Activated CD4-positive, CD25-positive, alpha-beta regulatory T cell treated with anti-CD3 and anti-CD28 coated beads, Interleukin-2, amount 50 U/mL, for 24 hours (primary cell): ENCODE data around the gene ZNG1F.
"Not testable (repeated sequence)": the region's sequence is repeated elsewhere in the genome, so short reads cannot be mapped to it uniquely, and the experiment has no call there.

Experiments
- ATAC-seq, 2 donors: fragments of 150-1000 bp; cut with Tn5 transposase; one replicate each; pipeline ENCODE4 v1.10.0; 2021; ENCODE audit warnings: mild to moderate bottlenecking in 1 of 2, moderate library complexity in 1 of 2

ZNG1F gene

DNA sequence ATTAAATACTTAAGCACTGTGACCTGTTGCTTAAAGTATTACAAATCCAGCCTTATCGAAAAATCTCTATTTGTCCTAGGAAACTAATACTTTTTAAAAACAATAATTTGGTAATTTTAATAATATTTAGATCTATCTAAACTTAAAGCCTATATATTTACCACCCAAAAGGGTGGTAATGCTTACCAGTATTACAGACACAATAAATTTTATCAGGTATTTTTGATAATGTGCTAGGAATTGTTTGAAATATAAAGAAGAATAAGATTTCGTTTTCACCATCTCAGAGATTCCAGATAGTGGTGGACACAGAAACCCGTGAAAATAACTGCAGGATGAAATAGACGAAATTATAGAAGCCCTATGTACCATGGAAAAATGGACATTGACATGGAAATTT lies 68.4 kb downstream of the ZNG1F start:
- not testable (repeated sequence) for ATAC-seq

DNA sequence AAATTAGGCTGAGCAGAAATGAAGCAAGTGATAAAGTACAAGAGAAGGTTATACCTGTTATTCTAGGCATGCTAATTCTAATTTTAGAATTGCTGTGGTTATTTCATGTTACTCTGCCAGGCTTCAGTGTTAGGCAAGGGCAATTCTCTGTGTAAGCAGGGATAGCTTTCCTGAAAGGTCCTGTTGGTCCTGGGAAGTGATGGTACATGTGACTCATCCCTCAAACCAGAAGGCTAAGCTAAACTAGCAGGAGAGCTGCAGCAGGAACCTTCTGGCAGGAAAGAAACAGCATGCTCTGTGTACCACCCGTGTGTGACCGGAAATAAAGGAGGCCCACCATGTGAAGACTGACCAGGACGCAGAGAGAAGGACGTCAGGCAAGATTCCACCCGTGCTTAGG lies 69.4 kb downstream of the ZNG1F start:
- ATAC-seq: not testable (repeated sequence)

DNA sequence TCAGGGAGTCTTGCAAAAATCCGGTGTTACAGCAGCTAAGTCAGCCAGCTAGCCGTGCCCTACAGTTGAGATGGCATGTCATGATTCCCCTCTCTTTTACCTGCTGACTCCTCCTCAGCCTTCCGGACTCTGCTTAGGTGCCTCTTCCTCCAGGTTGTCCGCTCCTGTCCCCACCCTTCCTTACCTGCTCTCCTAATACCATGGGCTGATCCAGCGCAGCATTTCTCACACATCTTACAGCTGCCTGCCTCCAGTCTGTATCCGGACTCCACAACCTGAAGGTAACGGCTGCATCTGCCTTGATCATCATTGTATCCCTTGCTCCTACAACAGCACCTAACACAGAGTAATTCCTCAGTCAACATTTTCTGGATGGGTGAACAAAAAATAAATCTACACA lies 69.8 kb downstream of the ZNG1F start:
- peak; percentile 17 to 20 for ATAC-seq

DNA sequence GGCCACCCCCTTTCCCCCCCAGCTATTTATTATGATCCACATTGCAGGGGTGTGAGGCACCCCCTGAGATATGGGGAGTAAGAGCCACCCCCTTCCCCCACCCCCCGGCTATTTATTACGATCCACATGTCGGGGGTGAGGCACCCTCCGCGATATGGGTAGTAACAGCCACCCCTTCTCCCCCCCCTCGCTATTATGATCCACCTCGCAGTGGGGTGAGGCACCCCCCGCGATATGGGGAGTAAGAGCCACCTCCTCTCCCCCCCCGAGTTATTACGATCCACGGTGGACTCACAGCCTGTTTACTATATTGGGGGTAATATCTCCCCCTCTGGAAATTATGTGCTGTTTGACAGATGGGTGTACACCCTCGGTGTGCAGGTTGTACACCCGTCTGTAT lies 75.8 kb downstream of the ZNG1F start:
- not testable (repeated sequence) for ATAC-seq

- not testable (repeated sequence) for ATAC-seq
These were observed 77.7 kb downstream of the ZNG1F start for GRCh38 chr9:41111414-41111813.

- ATAC-seq: not testable (repeated sequence)
These were observed 78.2 kb downstream of the ZNG1F start for GRCh38 chr9:41110913-41111312.

- not testable (repeated sequence) for ATAC-seq
These were observed 79.9 kb downstream of the ZNG1F start for GRCh38 chr9:41109253-41109652.

GRCh38 chr9:41108816-41109215 lies 80.3 kb downstream of the ZNG1F start:
- not testable (repeated sequence) for ATAC-seq

DNA sequence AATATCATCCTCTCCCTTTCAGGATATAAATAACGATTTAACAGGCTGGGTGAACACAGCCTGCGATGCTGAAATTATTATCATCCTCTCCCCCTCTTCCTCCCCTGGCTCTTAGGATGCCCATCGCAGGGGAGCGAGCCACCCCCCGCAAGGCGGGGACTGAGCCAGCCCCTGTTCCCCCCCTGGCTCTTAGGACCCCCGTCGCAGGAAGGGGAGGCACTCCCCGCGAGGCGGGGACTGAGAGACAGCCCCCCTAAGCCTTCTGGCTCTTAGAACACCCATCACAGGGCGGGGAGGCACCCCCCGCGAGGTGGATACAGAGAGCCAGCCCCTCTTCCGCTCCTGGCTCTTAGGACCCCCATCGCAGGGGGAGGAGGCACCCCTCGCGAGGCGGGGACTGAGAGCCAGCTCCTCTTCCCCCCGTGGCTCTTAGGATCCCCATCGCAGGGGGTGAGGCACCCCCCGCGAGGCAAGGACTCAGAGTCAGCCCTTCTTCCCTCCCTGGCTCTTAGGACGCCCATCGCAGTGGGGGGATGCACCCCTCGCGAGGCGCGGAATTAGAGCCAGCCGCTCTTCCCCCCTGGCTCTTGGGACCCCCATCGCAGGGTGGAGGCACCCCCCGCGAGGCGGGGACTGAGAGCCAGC lies 82.5 kb downstream of the ZNG1F start:
- ATAC-seq: not testable (repeated sequence)

GRCh38 chr9:41105557-41106253 lies 83.4 kb downstream of the ZNG1F start:
- ATAC-seq: not testable (repeated sequence)

DNA sequence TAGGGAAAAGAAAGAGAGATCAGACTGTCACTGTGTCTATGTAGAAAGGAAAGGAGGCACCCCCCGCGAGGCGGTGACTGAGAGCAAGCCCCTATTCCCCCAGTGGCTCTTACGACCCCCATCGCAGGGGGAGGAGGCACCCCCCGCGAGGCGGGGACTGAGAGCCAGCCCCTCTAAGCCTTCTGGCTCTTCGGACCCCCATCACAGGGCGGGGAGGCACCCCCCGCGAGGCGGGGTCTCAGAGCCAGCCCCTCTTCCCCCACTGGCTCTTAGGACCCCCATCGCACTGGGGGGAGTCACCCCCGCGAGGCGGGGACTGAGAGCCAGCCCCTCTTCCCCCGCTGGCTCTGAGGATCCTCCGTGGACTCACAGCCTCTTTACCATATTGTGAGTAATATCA lies 84.6 kb downstream of the ZNG1F start:
- not testable (repeated sequence) for ATAC-seq

DNA sequence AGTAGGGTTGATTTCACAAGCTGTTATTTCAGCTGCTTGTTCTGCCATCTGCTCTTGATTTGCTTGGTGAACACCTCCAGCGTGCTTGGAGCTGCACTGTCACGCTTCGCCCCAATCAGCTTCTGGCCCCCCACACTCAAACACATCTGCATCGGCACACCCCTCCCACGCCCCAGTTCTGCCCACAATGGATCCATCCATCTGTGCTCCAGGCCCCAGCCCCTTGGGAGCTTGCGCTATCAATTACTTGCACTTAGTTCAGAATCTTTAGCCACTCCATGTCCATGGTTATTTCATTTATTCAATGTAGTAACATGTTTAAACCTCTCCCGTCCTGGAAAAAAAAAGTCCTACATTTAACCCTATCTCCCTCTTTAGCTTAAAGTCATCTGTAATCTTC lies 88.6 kb downstream of the ZNG1F start:
- not testable (repeated sequence) for ATAC-seq

GRCh38 chr9:41098759-41099158 lies 90.4 kb downstream of the ZNG1F start:
- ATAC-seq: not testable (repeated sequence)

DNA sequence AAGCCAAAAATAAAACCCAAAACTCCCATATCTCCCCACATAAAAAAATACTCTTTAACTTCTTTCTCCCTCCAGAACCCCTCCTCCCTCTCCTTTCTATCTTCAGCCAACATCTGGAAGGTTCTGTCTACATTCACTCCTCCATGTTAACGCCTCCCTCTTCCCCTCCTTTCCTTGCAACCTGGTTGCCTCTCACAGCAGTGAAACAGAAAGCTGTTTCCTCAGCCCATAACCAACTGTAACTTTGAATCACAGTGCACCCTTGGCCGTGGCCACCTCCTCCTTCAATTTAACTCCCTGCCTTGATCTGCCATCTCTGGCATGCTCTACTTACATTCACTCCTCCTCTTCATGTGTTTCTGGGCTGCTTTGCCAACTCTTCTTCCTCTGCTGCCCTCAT lies 94.1 kb downstream of the ZNG1F start:
- ATAC-seq: not testable (repeated sequence)

DNA sequence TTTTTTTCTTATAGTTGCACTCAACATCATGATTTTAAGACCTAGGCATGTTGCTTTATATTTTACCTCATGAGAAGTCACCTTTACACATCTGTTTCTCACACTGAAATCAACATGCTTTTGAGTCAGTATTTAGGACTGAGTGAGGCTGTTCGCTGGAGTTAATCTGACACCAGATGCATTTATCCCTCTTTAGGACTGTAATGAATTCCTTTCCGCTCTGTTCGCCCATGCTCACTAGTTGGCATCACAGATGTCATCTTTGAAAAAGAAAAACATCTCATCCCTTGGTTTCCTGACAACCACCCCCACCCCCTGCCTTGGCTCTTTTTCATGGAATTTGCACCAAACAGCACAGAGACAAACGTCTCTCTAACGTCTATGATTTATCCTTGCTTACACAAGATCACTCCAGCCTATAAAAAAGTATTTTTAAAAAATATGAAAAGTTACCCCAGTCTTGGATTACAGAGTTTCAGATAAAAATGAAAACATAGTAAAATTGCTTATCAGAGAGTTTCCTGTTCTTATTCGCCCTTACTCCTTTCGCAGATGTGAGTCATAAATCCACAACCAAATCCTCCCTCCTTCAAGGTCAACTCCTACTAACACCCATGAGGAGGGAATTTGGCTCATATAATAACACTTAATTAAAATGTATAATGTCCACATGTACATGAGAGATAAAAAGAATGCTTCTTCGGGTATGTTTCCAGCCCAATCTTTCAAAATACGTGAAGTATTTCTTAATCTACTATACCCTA lies 94.9 kb downstream of the ZNG1F start:
- not testable (repeated sequence) for ATAC-seq

DNA sequence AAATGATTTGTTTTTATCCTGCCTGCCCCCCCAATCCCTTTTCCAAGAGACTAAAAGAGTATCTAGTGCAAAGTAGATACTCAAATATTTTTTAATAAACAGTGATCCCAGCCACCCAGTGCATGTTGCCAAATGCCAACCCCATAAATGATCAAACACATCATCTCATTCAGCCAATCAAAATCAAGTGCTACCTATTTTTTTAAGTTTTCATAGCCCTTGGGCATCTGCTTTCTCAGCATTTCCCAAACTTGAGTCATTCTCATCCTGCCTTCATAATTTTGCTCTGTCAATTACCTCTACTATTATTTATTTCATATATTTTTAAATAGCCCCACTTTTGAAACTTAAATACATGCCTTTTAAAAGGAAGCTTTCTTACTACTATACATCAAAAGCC lies 98.2 kb downstream of the ZNG1F start:
- ATAC-seq: not testable (repeated sequence)

GRCh38 chr9:41090386-41090785 lies 98.7 kb downstream of the ZNG1F start:
- not testable (repeated sequence) for ATAC-seq

DNA sequence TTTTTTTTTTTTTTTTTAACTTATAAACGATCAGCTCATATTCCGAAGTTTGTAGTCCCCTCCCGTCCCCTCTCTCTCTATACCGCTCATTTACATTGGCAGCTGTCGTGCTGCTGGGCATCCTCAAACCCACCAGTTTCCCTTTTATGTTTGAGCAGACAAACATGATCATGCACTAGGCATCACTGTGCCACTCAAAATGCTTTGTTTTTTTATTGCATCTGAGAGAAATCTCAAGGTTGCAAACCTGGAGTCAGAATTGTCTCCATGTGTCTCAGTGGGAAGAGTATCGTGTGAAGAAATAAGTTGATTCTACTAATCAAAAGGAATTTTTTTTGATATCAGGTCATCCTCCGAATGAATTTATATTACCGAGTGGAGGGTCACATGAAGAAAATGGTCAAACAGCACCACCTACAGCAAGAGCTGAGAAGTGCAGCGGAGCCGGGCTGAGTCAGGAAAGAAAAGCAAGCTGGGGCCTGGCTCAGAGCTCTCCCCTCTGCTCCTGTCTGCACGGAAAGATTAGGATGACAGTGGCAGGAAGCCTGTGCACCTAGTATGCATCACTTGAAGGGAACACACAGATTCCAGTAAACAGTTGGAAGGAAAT lies 100.6 kb downstream of the ZNG1F start:
- ATAC-seq: peak; percentile 60 to 72

DNA sequence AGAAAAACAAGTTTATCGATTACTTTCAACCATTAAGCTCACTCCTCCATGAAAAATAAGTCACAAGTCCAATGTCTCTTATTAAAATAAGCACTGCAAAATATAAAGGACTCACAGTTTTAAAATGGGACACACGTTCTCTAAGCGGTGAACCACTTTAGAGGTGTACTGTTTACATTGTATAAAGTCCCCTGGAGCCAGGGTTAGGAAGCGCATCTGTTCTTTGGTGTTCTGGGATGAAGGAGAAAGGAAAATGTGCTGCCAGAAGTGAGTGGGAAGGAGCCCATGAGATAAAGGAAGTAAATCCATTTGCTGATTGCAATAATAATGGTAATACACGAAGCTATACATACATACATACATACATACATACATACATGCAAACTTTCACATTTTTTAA lies 101.2 kb downstream of the ZNG1F start:
- ATAC-seq: not testable (repeated sequence)

DNA sequence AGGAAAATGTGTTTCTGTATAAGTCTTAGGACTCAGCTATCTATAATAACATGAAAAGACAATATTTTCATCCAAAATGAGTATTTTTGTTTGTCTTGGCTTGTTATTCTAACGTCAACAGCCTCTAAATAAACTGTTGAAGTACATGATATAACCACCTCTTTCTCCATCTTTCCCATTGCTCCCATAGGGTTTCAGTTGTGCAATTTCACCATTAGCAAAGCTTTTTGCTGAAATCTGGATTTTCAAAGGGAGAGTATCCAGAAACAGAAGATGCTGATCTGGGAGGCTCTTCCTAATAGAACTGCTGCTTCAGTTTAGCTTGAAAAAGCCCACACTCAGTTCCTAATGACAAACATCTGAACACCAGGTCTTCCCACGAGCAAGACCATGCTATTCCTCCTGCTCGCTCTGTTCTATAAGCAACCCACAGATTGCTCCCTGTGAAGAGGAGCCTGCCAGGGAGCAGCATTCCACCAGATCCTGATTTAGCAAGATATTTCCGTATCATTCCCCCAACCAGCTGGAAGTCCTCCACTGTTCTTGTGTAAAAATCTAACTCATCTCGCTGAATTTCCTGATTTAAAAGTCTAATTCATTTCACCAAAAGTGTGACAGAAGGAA lies 101.8 kb downstream of the ZNG1F start:
- not testable (repeated sequence) for ATAC-seq

DNA sequence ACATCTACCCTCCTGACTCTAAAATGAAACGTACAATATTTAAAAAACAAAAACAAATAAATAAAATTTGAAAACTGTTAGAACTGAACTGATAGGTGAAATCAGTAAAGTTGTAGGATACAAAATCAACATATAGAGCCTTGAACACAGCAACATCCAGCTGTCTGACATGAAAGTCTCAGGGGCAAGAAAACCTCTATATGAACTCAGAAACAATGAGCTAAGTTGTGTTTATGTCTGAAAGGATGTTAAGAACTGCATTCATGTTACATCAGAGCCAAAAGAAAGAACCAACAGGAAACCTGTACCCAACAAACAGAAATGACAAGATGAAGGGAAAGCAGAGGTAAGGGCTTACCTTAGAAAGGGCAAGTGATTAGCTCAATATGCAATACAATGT lies 102.4 kb downstream of the ZNG1F start:
- not testable (repeated sequence) for ATAC-seq

- ATAC-seq: not testable (repeated sequence)
These were observed 102.9 kb downstream of the ZNG1F start for GRCh38 chr9:41086215-41086614.

- not testable (repeated sequence) for ATAC-seq
These were observed 106.8 kb downstream of the ZNG1F start for GRCh38 chr9:41082358-41082757.
